Neural progenitor cell (in vitro differentiated cells): Measurements from ENCODE around the gene TIRAP.

Source experiments
- EZH2 ChIP-seq: fragments of 200-600 bp; sonication (generic); IDR thresholded peaks from 2 replicates; pipeline ENCODE4 v1.6.1; 2017; ENCODE audit warnings: antibody characterized with exemption, mild to moderate bottlenecking, moderate library complexity
- EZH2phosphoT487 ChIP-seq: fragments of 200-600 bp; sonication (generic); IDR thresholded peaks from 2 replicates; pipeline ENCODE4 v1.6.1; 2017; ENCODE audit warnings: antibody characterized with exemption
- TF ChIP-seq, protein P1 (sequence below): fragments of 200-600 bp; sonication (generic); IDR thresholded peaks from 2 replicates; pipeline ENCODE4 v1.5.1; 2017; ENCODE audit warnings: antibody characterized with exemption, mild to moderate bottlenecking

DNA sequence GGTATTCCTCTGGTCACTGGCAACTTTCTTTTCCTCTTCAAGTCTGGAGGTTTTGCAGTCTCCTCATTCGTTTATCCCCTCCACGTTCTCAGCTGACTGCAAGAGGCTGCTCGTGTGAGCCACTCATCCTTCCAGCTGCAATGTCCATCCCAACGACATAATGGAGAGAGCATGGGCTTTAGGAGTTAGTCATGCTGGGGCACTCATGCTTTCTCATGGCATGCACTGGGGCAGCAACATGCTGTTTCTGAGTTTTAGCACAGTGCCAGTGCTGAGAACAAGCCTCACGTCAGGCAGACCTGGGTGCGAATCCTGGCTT is 28.1 kb downstream of the TIRAP start:
- TF ChIP-seq, protein P1, sequence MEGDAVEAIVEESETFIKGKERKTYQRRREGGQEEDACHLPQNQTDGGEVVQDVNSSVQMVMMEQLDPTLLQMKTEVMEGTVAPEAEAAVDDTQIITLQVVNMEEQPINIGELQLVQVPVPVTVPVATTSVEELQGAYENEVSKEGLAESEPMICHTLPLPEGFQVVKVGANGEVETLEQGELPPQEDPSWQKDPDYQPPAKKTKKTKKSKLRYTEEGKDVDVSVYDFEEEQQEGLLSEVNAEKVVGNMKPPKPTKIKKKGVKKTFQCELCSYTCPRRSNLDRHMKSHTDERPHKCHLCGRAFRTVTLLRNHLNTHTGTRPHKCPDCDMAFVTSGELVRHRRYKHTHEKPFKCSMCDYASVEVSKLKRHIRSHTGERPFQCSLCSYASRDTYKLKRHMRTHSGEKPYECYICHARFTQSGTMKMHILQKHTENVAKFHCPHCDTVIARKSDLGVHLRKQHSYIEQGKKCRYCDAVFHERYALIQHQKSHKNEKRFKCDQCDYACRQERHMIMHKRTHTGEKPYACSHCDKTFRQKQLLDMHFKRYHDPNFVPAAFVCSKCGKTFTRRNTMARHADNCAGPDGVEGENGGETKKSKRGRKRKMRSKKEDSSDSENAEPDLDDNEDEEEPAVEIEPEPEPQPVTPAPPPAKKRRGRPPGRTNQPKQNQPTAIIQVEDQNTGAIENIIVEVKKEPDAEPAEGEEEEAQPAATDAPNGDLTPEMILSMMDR: no peak
- TF ChIP-seq EZH2phosphoT487: no peak
- TF ChIP-seq EZH2: no peak
